K562 (cell line): Measurements from ENCODE around the gene DNAH3. TPM values are rescaled to one million over a fixed set of nuclear protein-coding genes. Genes with fewer than 3 reads are reported as not detected.
A peak's percentile ranks its signal among the peaks of the same experiment; 100 is the strongest.

Experiments
- ATAC-seq: fragments of 200-7000 bp; cut with Tn5 transposase; 3 replicates; pipeline ENCODE4 v1.9.1; 2020; ENCODE audit warnings: moderate library complexity
- BruUV-seq: library from RNA; stranded (reverse); fragments of 400-500 nt; replicated peaks from 2 replicates; lab custom pipeline; 2021; lab: Mats Ljungman, UMichigan
- CTCF ChIA-PET: fragments of 300-600 bp; formaldehyde crosslinking; extraction: SDS; loops from one replicate; lab custom pipeline; 2021; ENCODE audit warnings: low intra/inter-chr PET ratio; lab: Yijun Ruan, JAX
- POLR2A ChIA-PET: fragments of 300-600, 350-650 bp; sonication (Branson Sonifier 250); formaldehyde crosslinking; extraction: SDS; loops from one replicate; lab custom pipeline; 2021; ENCODE audit warnings: antibody characterized with exemption, inconsistent platforms; lab: Yijun Ruan, JAX
- DNase-seq, 4 experiments: peaks; one replicate each; pipeline versions ENCODE4 v3.0.0 to v3.0.0-alpha.2; 2011 to 2018; ENCODE audit warnings: low spot score in 3 of 4, mixed read lengths in 3 of 4; ENCODE audit errors: extremely low read depth in 1 of 4
- FAIRE-seq: peaks from 2 replicates; lab custom pipeline; 2011; peaks lifted over from hg19 to GRCh38; lab: Jason Lieb, UNC
- H2AFZ ChIP-seq: 2 replicates; pipeline ENCODE4 v1.6.0; 2011; ENCODE audit warnings: low read depth, low read length, control low read depth, inconsistent platforms
- H3K27ac ChIP-seq: fragments of 200-600 bp; 3 replicates; pipeline ENCODE4 v1.8.0; 2011; ENCODE audit warnings: low read depth, mild to moderate bottlenecking, control low read depth, inconsistent platforms, low read length, moderate library complexity, mixed read lengths; ENCODE audit errors: extremely low read depth
- H3K27me3 ChIP-seq, 2 experiments: fragments of 300-600 bp in 1 of 2; 2 replicates in 1 of 2; 3 replicates in 1 of 2; pipeline versions ENCODE4 v1.6.0 to v1.8.0; 2011; ENCODE audit warnings: inconsistent platforms in 2 of 2, low read length in 2 of 2, mild to moderate bottlenecking in 1 of 2, mixed read lengths in 1 of 2, moderate library complexity in 1 of 2; ENCODE audit not compliant: control insufficient read depth in 2 of 2, insufficient read depth in 2 of 2
- H3K36me3 ChIP-seq: fragments of 300-600 bp; 3 replicates; pipeline ENCODE4 v1.8.0; 2011; ENCODE audit warnings: mild to moderate bottlenecking, low read length, inconsistent platforms; ENCODE audit not compliant: control insufficient read depth, insufficient read depth
- H3K4me1 ChIP-seq, 2 experiments: fragments of 200-600 bp in 1 of 2; replicated peaks in 1 of 2; 2 replicates in 1 of 2; 3 replicates in 1 of 2; pipeline versions ENCODE4 v1.5.1 to v1.8.0; 2011; ENCODE audit warnings: inconsistent platforms in 2 of 2, low read length in 2 of 2, mild to moderate bottlenecking in 1 of 2, mixed read lengths in 1 of 2, moderate library complexity in 1 of 2; ENCODE audit not compliant: control insufficient read depth in 2 of 2, insufficient read depth in 2 of 2
- H3K4me2 ChIP-seq: 2 replicates; pipeline ENCODE4 v1.6.1; 2011; ENCODE audit warnings: low read length, control low read depth, inconsistent platforms, mixed read lengths; ENCODE audit not compliant: insufficient read depth
- H3K4me3 ChIP-seq: fragments of 200-600 bp; sonication (generic), shearing (Covaris generic); 2 replicates; pipeline ENCODE4 v1.5.1; 2016; ENCODE audit warnings: control low read depth, inconsistent platforms
- H3K79me2 ChIP-seq: fragments of 200-600 bp; 3 replicates; pipeline ENCODE4 v1.8.0; 2011; ENCODE audit warnings: low read length, inconsistent platforms; ENCODE audit not compliant: control insufficient read depth, insufficient read depth
- H3K9ac ChIP-seq, 2 experiments: 2 replicates each; pipeline versions ENCODE4 v1.6.0 to v1.6.1; 2011; ENCODE audit warnings: low read depth in 2 of 2, low read length in 2 of 2, control low read depth in 1 of 2, inconsistent platforms in 1 of 2, mild to moderate bottlenecking in 1 of 2, mixed read lengths in 1 of 2; ENCODE audit not compliant: insufficient read depth in 1 of 2
- H3K9me1 ChIP-seq: one replicate; pipeline ENCODE4 v1.6.0; 2011; ENCODE audit warnings: inconsistent platforms, mild to moderate bottlenecking, low read length, moderate library complexity; ENCODE audit not compliant: control insufficient read depth, insufficient read depth
- H3K9me3 ChIP-seq: replicated peaks from 2 replicates; pipeline ENCODE4 v1.5.1; 2011; ENCODE audit warnings: low read depth, low read length, inconsistent platforms; ENCODE audit not compliant: control insufficient read depth, insufficient read depth
- H4K20me1 ChIP-seq: replicated peaks from 2 replicates; pipeline ENCODE4 v1.6.1; 2011; ENCODE audit warnings: low read length, inconsistent platforms, mixed read lengths; ENCODE audit not compliant: control insufficient read depth, insufficient read depth
- EGR1 ChIP-seq: fragments of 450-650 bp; conservative IDR thresholded peaks from 2 replicates; pipeline ENCODE4 v1.6.1; 2017; ENCODE audit warnings: mild to moderate bottlenecking
- MEIS2 ChIP-seq: fragments of 450-650 bp; IDR thresholded peaks from 2 replicates; pipeline ENCODE4 v1.6.1; 2014; ENCODE audit warnings: mild to moderate bottlenecking; ENCODE audit not compliant: partially characterized antibody
- MYC ChIP-seq, 2 experiments: fragments of 250-450 bp in 1 of 2; sonication (Bioruptor Pico) in 1 of 2; IDR thresholded peaks; 2 replicates each; pipeline versions ENCODE4 v1.5.1 to v1.6.1; 2012 to 2021; ENCODE audit warnings: low read depth in 2 of 2, borderline replicate concordance in 1 of 2, improper control_type of control experiment in 1 of 2, low read length in 1 of 2, mild to moderate bottlenecking in 1 of 2, moderate library complexity in 1 of 2
- PBX2 ChIP-seq, 2 experiments: IDR thresholded peaks in 1 of 2; conservative IDR thresholded peaks in 1 of 2; 2 replicates each; pipeline ENCODE4 v1.6.1; 2016; ENCODE audit warnings: low read depth in 2 of 2, mild to moderate bottlenecking in 1 of 2, missing compliant biosample characterization in 1 of 2, missing genetic modification characterization in 1 of 2, moderate library complexity in 1 of 2
- PHF8 ChIP-seq: fragments of 200-600 bp; sonication (generic); IDR thresholded peaks from 2 replicates; pipeline ENCODE4 v1.6.1; 2012; ENCODE audit warnings: mixed run types, mild to moderate bottlenecking, inconsistent platforms, low read length, moderate library complexity, borderline replicate concordance
- ZFP36 ChIP-seq: fragments of 150-350 bp; IDR thresholded peaks from 2 replicates; pipeline ENCODE4 v1.6.1; 2018; ENCODE audit warnings: low read length, low read depth; ENCODE audit not compliant: partially characterized antibody
- WGBS: fragments of 100-300 bp; shearing (Covaris generic); methylation state at CpG from one replicate; pipeline ENCODE4 v1.1.6; 2016; ENCODE audit warnings: low coverage, mixed read lengths; ENCODE audit not compliant: insufficient coverage; ENCODE audit errors: missing lambda C conversion rate; 5-methylcytosine and 5-hydroxymethylcytosine counted together
- in situ Hi-C: fragments of 300-500 bp; cut with MboI; formaldehyde crosslinking; loops from 4 replicates; pipeline ENCODE4 v1.15.0; 2018; ENCODE audit warnings: inconsistent platforms, mixed read lengths
- intact Hi-C: fragments of 100-400 bp; cut with micrococcal nuclease; formaldehyde crosslinking; loops from 2 replicates; pipeline ENCODE4 v1.14.2; 2022
- polyA plus RNA-seq, 8 experiments: library from polyadenylated mRNA; depleted of rRNA in 4 of 8; stranded (reverse) in 5 of 8; unstranded in 3 of 8; fragments of >200 nt; fragmentation: Nextera tagmentation in 2 of 8; fragmentation: Illumina TruSeq in 1 of 8; extraction: Ambion mirVana in 2 of 8; extraction: Trizol in 1 of 8; gene quantifications; 2 replicates each; pipeline versions ENCODE4 v1.2.1 to v1.2.3, GENCODE V29; 2011 to 2014; ENCODE audit warnings: inconsistent platforms in 1 of 8, missing spikeins in 1 of 8
- total RNA-seq, 7 experiments: library from RNA; depleted of rRNA in 6 of 7; stranded (reverse); fragments of >200 nt in 6 of 7; fragmentation: Illumina TruSeq in 2 of 7; extraction: Trizol in 2 of 7; gene quantifications; 2 replicates each; pipeline versions ENCODE4 v1.2.1 to v1.2.3, GENCODE V29; 2011 to 2021; ENCODE audit warnings: low replicate concordance in 1 of 7
- TF ChIP-seq, protein P1 (sequence below), 2 experiments: fragments of 450-650 bp; formaldehyde crosslinking in 1 of 2; IDR thresholded peaks; 2 replicates each; pipeline versions ENCODE4 v1.4.0 to v1.6.1; 2014 to 2020; ENCODE audit warnings: mild to moderate bottlenecking in 2 of 2, borderline replicate concordance in 1 of 2, low read depth in 1 of 2

Gene DNAH3
- total and polyA plus RNA-seq, 9 of the 15 experiments (the other 6 are each of a cell fraction or from before 2014, with no cell fraction given): 0.32 to 0.84 (median 0.44) TPM

DNA sequence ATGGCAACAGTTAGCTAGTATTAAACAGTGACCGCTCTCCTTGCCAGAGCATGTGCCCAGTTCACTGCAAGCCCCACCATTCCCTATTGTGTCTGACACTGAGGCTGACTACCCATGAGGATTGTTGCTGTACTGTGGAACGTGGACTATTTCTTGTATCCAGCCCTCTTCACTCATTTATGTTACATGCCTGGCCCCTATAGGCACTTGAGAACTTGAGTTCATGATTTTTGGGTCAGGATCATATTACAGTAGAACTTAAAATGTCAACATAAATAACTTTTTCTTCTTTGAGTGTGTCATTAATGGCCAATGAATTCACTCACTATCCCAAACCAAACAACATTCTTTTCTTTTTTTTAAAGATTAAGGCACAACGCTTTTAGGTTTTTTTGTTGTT, 194.3 kb downstream of the DNAH3 start:
- POLR2A ChIA-PET: no interaction called here
- BruUV-seq: no TSS peak
- FAIRE-seq (peak; percentile 70), DNase-seq (no peak), ATAC-seq (peak; percentile 81)
- H2AFZ ChIP-seq: no peak overlapping the region
- CTCF ChIA-PET: interaction anchor here (0.8 kb wide), 1 partner anchor 106 kb away, joined by 5 read pairs; no protein-coding TSS in a partner anchor
- H3K27me3 ChIP-seq: no peaks in the 10 kb centered on the region
- no peak overlapping the region for H3K4me3 ChIP-seq
- H3K36me3 ChIP-seq: no peaks in the 10 kb centered on the region
- no peak overlapping the region for H3K4me2 ChIP-seq
- intact Hi-C loops: loop anchor here (1.0 kb wide), 1 partner anchor 106 kb away; no protein-coding TSS in a partner anchor
- in situ Hi-C loops: no loop called here
- H3K4me1 ChIP-seq: peaks cover 7 to 8% of the 10 kb centered on the region in 2 experiments; a peak in 1 of 5 replicates
- no peaks in the 10 kb centered on the region for H3K79me2 ChIP-seq
- no peak overlapping the region for H3K9ac ChIP-seq
- WGBS: 23% methylated on average over 3 of the region's 3 CpGs
- H3K9me3 ChIP-seq: no peaks in the 10 kb centered on the region
- no peaks in the 10 kb centered on the region for H3K9me1 ChIP-seq
- no peaks in the 10 kb centered on the region for H4K20me1 ChIP-seq
- no peak overlapping the region for H3K27ac ChIP-seq
- TF ChIP-seq EGR1 (no peak), MEIS2 (peak; percentile 45), PBX2 (CRISPR knock-in tag; IDR thresholded peaks at IDR 0.05; ENCODE audit: low read depth) (no peak), PBX2 (tag; conservative IDR thresholded peaks at IDR 0.05; ENCODE audit: low read depth) (peak; percentile 61), PHF8 (no peak), ZFP36 (peak; percentile 50), MYC (IDR thresholded peaks at IDR 0.05; ENCODE audit: low read depth, low read length) (0 out of 2 replicates have a peak, but pooled peaks have one; percentile 20), MYC (CRISPR knock-in tag; IDR thresholded peaks at IDR 0.05; ENCODE audit: borderline replicate concordance, low read depth) (no peak)
- TF ChIP-seq, protein P1, sequence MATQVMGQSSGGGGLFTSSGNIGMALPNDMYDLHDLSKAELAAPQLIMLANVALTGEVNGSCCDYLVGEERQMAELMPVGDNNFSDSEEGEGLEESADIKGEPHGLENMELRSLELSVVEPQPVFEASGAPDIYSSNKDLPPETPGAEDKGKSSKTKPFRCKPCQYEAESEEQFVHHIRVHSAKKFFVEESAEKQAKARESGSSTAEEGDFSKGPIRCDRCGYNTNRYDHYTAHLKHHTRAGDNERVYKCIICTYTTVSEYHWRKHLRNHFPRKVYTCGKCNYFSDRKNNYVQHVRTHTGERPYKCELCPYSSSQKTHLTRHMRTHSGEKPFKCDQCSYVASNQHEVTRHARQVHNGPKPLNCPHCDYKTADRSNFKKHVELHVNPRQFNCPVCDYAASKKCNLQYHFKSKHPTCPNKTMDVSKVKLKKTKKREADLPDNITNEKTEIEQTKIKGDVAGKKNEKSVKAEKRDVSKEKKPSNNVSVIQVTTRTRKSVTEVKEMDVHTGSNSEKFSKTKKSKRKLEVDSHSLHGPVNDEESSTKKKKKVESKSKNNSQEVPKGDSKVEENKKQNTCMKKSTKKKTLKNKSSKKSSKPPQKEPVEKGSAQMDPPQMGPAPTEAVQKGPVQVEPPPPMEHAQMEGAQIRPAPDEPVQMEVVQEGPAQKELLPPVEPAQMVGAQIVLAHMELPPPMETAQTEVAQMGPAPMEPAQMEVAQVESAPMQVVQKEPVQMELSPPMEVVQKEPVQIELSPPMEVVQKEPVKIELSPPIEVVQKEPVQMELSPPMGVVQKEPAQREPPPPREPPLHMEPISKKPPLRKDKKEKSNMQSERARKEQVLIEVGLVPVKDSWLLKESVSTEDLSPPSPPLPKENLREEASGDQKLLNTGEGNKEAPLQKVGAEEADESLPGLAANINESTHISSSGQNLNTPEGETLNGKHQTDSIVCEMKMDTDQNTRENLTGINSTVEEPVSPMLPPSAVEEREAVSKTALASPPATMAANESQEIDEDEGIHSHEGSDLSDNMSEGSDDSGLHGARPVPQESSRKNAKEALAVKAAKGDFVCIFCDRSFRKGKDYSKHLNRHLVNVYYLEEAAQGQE (IDR thresholded peaks at IDR 0.05; ENCODE audit: borderline replicate concordance): peak; percentile 70; the same call in 1 of the 2 replicates
- TF ChIP-seq, protein P1 (CRISPR knock-in tag; IDR thresholded peaks at IDR 0.05; ENCODE audit: low read depth): no peak
